Measurements from ENCODE around the gene OAS3. TPM values are rescaled to one million over a fixed set of nuclear protein-coding genes. Genes with fewer than 3 reads are reported as not detected.
A peak's percentile ranks its signal among the peaks of the same experiment; 100 is the strongest.

The OAS3 gene
- total RNA-seq, 1 experiment from 2014 or later, result 17.4 TPM

DNA sequence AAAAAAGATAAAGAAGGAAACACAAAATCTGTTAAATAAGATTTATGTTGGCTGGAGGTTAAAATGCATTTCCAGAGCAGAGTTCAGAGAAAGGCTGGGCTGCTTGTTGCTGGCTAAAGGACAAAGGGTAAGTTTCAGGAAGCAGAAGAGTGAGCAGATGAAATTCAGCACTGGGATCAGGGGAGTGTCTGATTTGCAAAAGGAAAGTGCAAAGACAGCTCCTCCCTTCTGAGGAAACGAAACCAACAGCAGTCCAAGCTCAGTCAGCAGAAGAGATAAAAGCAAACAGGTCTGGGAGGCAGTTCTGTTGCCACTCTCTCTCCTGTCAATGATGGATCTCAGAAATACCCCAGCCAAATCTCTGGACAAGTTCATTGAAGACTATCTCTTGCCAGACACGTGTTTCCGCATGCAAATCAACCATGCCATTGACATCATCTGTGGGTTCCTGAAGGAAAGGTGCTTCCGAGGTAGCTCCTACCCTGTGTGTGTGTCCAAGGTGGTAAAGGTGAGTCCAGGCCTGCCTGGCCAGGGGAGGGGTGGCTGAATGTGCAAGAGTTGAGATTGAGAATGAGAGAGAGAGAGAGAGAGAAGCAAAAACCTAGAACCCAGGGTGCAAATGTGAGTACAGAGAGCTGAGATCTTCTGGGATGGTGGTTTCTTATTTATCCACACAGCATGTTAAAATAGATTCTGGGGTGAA lies 31.4 kb upstream of the OAS3 start, which contains the start of gene OAS1:
Gene OAS1 (plus strand): TSS at position 251 of the 703 bp plus-strand sequence. CDS start 78 bp downstream, at position 329.
- peak within 1 kb of the TSS; percentile 48 for H3K4me3 ChIP-seq
- H3K27me3 ChIP-seq (ENCODE audit: insufficient read depth, low read depth), result no peaks in the 10 kb centered on the region
- TF ChIP-seq EZH2 (IDR thresholded peaks at IDR 0.05; ENCODE audit: low read depth), result no peak
- TF ChIP-seq, protein P1, sequence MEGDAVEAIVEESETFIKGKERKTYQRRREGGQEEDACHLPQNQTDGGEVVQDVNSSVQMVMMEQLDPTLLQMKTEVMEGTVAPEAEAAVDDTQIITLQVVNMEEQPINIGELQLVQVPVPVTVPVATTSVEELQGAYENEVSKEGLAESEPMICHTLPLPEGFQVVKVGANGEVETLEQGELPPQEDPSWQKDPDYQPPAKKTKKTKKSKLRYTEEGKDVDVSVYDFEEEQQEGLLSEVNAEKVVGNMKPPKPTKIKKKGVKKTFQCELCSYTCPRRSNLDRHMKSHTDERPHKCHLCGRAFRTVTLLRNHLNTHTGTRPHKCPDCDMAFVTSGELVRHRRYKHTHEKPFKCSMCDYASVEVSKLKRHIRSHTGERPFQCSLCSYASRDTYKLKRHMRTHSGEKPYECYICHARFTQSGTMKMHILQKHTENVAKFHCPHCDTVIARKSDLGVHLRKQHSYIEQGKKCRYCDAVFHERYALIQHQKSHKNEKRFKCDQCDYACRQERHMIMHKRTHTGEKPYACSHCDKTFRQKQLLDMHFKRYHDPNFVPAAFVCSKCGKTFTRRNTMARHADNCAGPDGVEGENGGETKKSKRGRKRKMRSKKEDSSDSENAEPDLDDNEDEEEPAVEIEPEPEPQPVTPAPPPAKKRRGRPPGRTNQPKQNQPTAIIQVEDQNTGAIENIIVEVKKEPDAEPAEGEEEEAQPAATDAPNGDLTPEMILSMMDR (conservative IDR thresholded peaks at IDR 0.05), result no peak
- no peaks in the 10 kb centered on the region for H3K9me3 ChIP-seq (ENCODE audit: insufficient read depth, low read depth)
- H3K36me3 ChIP-seq (ENCODE audit: low read depth), result no peaks in the 10 kb centered on the region
- H3K4me2 ChIP-seq, result peak within 1 kb of the TSS; percentile 71
- H3K4me1 ChIP-seq (replicated peaks; ENCODE audit: insufficient read depth), result peaks cover 18% of the 10 kb centered on the region
- H3K9me2 ChIP-seq (ENCODE audit: insufficient read depth), result no peaks in the 10 kb centered on the region
- H3K79me2 ChIP-seq (ENCODE audit: low read depth), result no peaks in the 10 kb centered on the region
- no peaks in the 10 kb centered on the region; the same call in 1 of the 2 replicates for H3F3A ChIP-seq (ENCODE audit: insufficient read depth, low read depth)
- intact Hi-C loops (cut with micrococcal nuclease; ENCODE audit: unreplicated experiment), result loop anchor here (10.0 kb wide), 2 partner anchors 88 to 248 kb away; no protein-coding TSS in a partner anchor
- peak within 1 kb of the TSS; percentile 58 for H3K27ac ChIP-seq
- ChIA-PET CTCF (interaction anchor here (0.7 kb wide), 2 partner anchors 11 to 31 kb away, joined by 3 read pairs; partner anchors contain the start of gene OAS3), POLR2A (ENCODE audit: unreplicated experiment) (interaction anchor here (0.6 to 0.7 kb wide), 2 partner anchors 19 to 43 kb away, joined by 5 to 7 read pairs; no protein-coding TSS in a partner anchor)
- BruUV-seq (replicated peaks), result TSS peak; percentile 68
- peak within 1 kb of the TSS; percentile 33; the same call in 1 of the 2 replicates for H2AFZ ChIP-seq
- no peaks in the 10 kb centered on the region for H4K20me1 ChIP-seq (ENCODE audit: insufficient read depth)
- DNase-seq, result peak; percentile 43 to 73

DNA sequence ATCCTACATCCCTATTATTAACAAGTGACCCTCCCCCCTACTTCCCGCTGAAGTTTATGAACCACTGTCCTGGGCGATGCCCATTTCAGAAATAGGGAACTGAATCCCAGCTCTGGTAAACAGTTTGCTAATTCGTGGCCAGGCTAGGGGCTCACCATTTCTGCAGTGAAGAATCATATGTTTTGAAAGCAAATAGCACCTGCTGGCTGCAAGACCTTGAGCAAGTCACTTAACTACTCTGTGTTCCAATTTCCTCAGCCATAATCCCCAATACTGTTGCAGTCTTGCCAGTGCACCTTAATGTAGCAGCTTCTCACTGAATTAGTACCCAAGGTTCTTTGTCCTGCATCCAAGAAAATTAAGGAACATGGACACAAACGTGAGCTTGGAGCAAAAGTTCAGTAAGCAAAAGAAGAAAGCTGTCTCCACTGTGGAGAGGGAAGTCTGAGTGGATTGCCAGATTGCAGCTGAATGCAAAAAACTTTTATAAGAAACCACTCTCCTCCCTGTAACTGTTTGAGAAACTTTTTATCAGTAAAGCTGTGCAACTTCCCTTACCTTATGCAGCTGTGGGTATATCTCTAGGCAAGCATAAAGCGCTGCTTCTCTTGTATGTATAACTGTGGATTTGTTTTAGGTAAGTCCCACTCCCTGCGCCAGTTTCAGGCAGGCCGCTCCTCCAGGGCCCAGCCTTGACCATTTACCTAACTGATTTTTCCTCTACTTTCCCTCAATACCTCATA lies 30.7 kb upstream of the OAS3 start:
- Histone ChIP-seq H3K9me3 (ENCODE audit: insufficient read depth, low read depth) (no peaks in the 10 kb centered on the region), H4K20me1 (ENCODE audit: insufficient read depth) (no peaks in the 10 kb centered on the region), H3K9me2 (ENCODE audit: insufficient read depth) (no peaks in the 10 kb centered on the region), H3K4me2 (peak overlapping the region; percentile 71), H3K4me3 (peak overlapping the region; percentile 48), H3K4me1 (replicated peaks; ENCODE audit: insufficient read depth) (peaks cover 18% of the 10 kb centered on the region), H3K27me3 (ENCODE audit: insufficient read depth, low read depth) (no peaks in the 10 kb centered on the region), H3K79me2 (ENCODE audit: low read depth) (no peaks in the 10 kb centered on the region), H3F3A (ENCODE audit: insufficient read depth, low read depth) (no peaks in the 10 kb centered on the region; the same call in 1 of the 2 replicates), H2AFZ (peak overlapping the region; percentile 33; the same call in 1 of the 2 replicates), H3K27ac (0 out of 2 replicates have a peak overlapping the region, but pooled peaks have one; percentile 58), H3K36me3 (ENCODE audit: low read depth) (no peaks in the 10 kb centered on the region)
- CTCF ChIA-PET, result interaction anchor here (0.7 kb wide), 2 partner anchors 10 to 31 kb away, joined by 3 read pairs; partner anchors contain the start of gene OAS3
- TF ChIP-seq, protein P1 (conservative IDR thresholded peaks at IDR 0.05), result no peak
- no peak for TF ChIP-seq EZH2 (IDR thresholded peaks at IDR 0.05; ENCODE audit: low read depth)
- POLR2A ChIA-PET (ENCODE audit: unreplicated experiment), result interaction anchor here (0.5 to 0.7 kb wide), 2 partner anchors 18 to 150 kb away, joined by 3 to 5 read pairs; no protein-coding TSS in a partner anchor
- no TSS peak for BruUV-seq (replicated peaks)
- intact Hi-C loops (cut with micrococcal nuclease; ENCODE audit: unreplicated experiment), result loop anchor here (10.0 kb wide), 2 partner anchors 87 to 247 kb away; no protein-coding TSS in a partner anchor
- no peak for DNase-seq

DNA sequence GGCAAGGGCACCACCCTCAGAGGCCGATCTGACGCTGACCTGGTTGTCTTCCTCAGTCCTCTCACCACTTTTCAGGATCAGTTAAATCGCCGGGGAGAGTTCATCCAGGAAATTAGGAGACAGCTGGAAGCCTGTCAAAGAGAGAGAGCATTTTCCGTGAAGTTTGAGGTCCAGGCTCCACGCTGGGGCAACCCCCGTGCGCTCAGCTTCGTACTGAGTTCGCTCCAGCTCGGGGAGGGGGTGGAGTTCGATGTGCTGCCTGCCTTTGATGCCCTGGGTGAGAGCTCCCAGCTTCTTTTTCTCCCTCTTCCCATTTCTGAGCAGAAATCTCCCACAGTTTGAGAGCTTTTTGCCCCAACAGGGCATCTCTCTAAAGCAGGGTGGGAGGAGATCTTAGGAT lies 29.7 kb upstream of the OAS3 start:
- Histone ChIP-seq H4K20me1 (ENCODE audit: insufficient read depth) (no peaks in the 10 kb centered on the region), H3K4me1 (replicated peaks; ENCODE audit: insufficient read depth) (peaks cover 18% of the 10 kb centered on the region), H3K9me2 (ENCODE audit: insufficient read depth) (no peaks in the 10 kb centered on the region), H3K79me2 (ENCODE audit: low read depth) (no peaks in the 10 kb centered on the region), H3K4me3 (no peak overlapping the region), H3K4me2 (no peak overlapping the region), H3K36me3 (ENCODE audit: low read depth) (no peaks in the 10 kb centered on the region), H3K27me3 (ENCODE audit: insufficient read depth, low read depth) (no peaks in the 10 kb centered on the region), H3F3A (ENCODE audit: insufficient read depth, low read depth) (no peaks in the 10 kb centered on the region; the same call in 1 of the 2 replicates), H2AFZ (no peak overlapping the region), H3K27ac (no peak overlapping the region), H3K9me3 (ENCODE audit: insufficient read depth, low read depth) (no peaks in the 10 kb centered on the region)
- ChIA-PET POLR2A (ENCODE audit: unreplicated experiment) (no interaction called here), CTCF (no interaction called here)
- no peak for DNase-seq
- intact Hi-C loops (cut with micrococcal nuclease; ENCODE audit: unreplicated experiment), result loop anchor here (10.0 kb wide), 2 partner anchors 86 to 246 kb away; no protein-coding TSS in a partner anchor
- BruUV-seq (replicated peaks), result no TSS peak
- no peak for TF ChIP-seq EZH2 (IDR thresholded peaks at IDR 0.05; ENCODE audit: low read depth)
- TF ChIP-seq, protein P1 (conservative IDR thresholded peaks at IDR 0.05), result no peak
